GM12801 (cell line): Measurements from ENCODE around the gene SRI.

Experiments
- CTCF ChIP-seq: IDR thresholded peaks from one replicate; pipeline ENCODE4 v1.5.1; 2011; ENCODE audit warnings: control low read depth; ENCODE audit not compliant: insufficient read length; ENCODE audit errors: extremely low read depth

SRI gene

GRCh38 chr7:88233828-88234227 lies 14.0 kb upstream of the SRI start:
- TF ChIP-seq CTCF: no peak

- TF ChIP-seq CTCF: no peak
Measured at GRCh38 chr7:88230646-88231045, 10.8 kb upstream of the SRI start.

GRCh38 chr7:88229302-88229995 lies 9.6 kb upstream of the SRI start:
- no peak for TF ChIP-seq CTCF

GRCh38 chr7:88226886-88227516 lies 7.2 kb upstream of the SRI start:
- TF ChIP-seq CTCF: no peak

- no peak for TF ChIP-seq CTCF
Measured at GRCh38 chr7:88226201-88226600, 6.4 kb upstream of the SRI start.

GRCh38 chr7:88224601-88225275 lies 4.9 kb upstream of the SRI start:
- no peak for TF ChIP-seq CTCF

- no peak for TF ChIP-seq CTCF
Measured at GRCh38 chr7:88223265-88223664, 3.4 kb upstream of the SRI start.
